Measurements from ENCODE around the gene SETD3.

- TF ChIP-seq CTCF (conservative IDR thresholded peaks at IDR 0.05), result no peak
- TF ChIP-seq ZFX (IDR thresholded peaks at IDR 0.05), result no peak
Observed at GRCh38 chr14:99517643-99518381, 37.2 kb upstream of the SETD3 start.
